Fibroblast of lung (primary cell): ENCODE results near the gene ART3. TPM values are rescaled to one million over a fixed set of nuclear protein-coding genes. Genes with fewer than 3 reads are reported as not detected.
"Not testable (repeated sequence)": the region's sequence is repeated elsewhere in the genome, so short reads cannot be mapped to it uniquely, and the experiment has no call there.

ENCODE experiments used
- DNase-seq, 2 donors: peaks; one replicate each; pipeline versions ENCODE4 v3.0.0 to v3.0.0-alpha.2; 2010; ENCODE audit warnings: low read depth in 2 of 2
- H2AFZ ChIP-seq: 2 replicates; pipeline ENCODE4 v1.5.1; 2012; ENCODE audit warnings: low read length, control low read depth, inconsistent platforms
- H3K27ac ChIP-seq: 2 replicates; pipeline ENCODE4 v1.5.1; 2011; ENCODE audit warnings: low read length, control low read depth; ENCODE audit not compliant: insufficient read depth
- H3K27me3 ChIP-seq: 2 replicates; pipeline ENCODE4 v1.5.1; 2011; ENCODE audit warnings: mild to moderate bottlenecking, low read length; ENCODE audit not compliant: control insufficient read depth, insufficient read depth
- H3K36me3 ChIP-seq: 2 replicates; pipeline ENCODE4 v1.5.1; 2011; ENCODE audit warnings: low read length; ENCODE audit not compliant: control insufficient read depth, insufficient read depth
- H3K4me1 ChIP-seq: 2 replicates; pipeline ENCODE4 v1.5.1; 2011; ENCODE audit warnings: low read length; ENCODE audit not compliant: control insufficient read depth, insufficient read depth; ENCODE audit errors: extremely low read depth
- H3K4me2 ChIP-seq: 2 replicates; pipeline ENCODE4 v1.5.1; 2011; ENCODE audit warnings: low read length, control low read depth; ENCODE audit not compliant: insufficient read depth; ENCODE audit errors: extremely low read depth
- H3K4me3 ChIP-seq, 4 experiments: fragments of 200-600 bp in 1 of 4; sonication (generic) in 1 of 4; replicated peaks in 1 of 4; 2 replicates each; pipeline ENCODE4 v1.5.1; 2011 to 2016; ENCODE audit warnings: low read length in 4 of 4, low read depth in 3 of 4, mild to moderate bottlenecking in 3 of 4, control low read depth in 2 of 4, inconsistent platforms in 1 of 4, mixed read lengths in 1 of 4; ENCODE audit not compliant: insufficient read depth in 1 of 4; ENCODE audit errors: control extremely low read depth in 1 of 4
- H3K79me2 ChIP-seq: 2 replicates; pipeline ENCODE4 v1.5.1; 2012; ENCODE audit warnings: mild to moderate bottlenecking, low read length, inconsistent platforms; ENCODE audit not compliant: control insufficient read depth, insufficient read depth
- H3K9ac ChIP-seq: 2 replicates; pipeline ENCODE4 v1.5.1; 2011; ENCODE audit warnings: mild to moderate bottlenecking, low read length, control low read depth; ENCODE audit not compliant: insufficient read depth
- H3K9me3 ChIP-seq: 2 replicates; pipeline ENCODE4 v1.5.1; 2012; ENCODE audit warnings: low read depth, low read length; ENCODE audit not compliant: control insufficient read depth, insufficient read depth
- H4K20me1 ChIP-seq: 2 replicates; pipeline ENCODE4 v1.5.1; 2011; ENCODE audit warnings: low read length; ENCODE audit not compliant: control insufficient read depth, insufficient read depth; ENCODE audit errors: extremely low read depth
- EZH2 ChIP-seq: IDR thresholded peaks from 2 replicates; pipeline ENCODE4 v1.5.1; 2012; ENCODE audit warnings: low read length, control low read depth, mild to moderate bottlenecking; ENCODE audit errors: missing control alignments
- polyA plus RNA-seq, 2 donors: library from polyadenylated mRNA; depleted of rRNA in 1 of 2; stranded (reverse) in 1 of 2; unstranded in 1 of 2; fragments of >200 nt; gene quantifications; 2 replicates each; pipeline ENCODE4 v1.2.1, GENCODE V29; 2011 to 2012; ENCODE audit warnings: missing spikeins in 1 of 2
- total RNA-seq: library from RNA; depleted of rRNA; stranded (reverse); fragments of >200 nt; gene quantifications from 2 replicates; pipeline ENCODE4 v1.2.1, GENCODE V29; 2014
- TF ChIP-seq, protein P1 (sequence below), 2 donors: IDR thresholded peaks in 1 of 2; conservative IDR thresholded peaks in 1 of 2; 1 replicate in 1 of 2; 2 replicates in 1 of 2; pipeline ENCODE4 v1.5.1; 2011 to 2012; ENCODE audit warnings: low read length in 2 of 2, control low read depth in 1 of 2, inconsistent platforms in 1 of 2, low read depth in 1 of 2, mild to moderate bottlenecking in 1 of 2

ART3 gene
- total and polyA plus RNA-seq, 2 donors (not counting 1 experiment from before 2014, with no cell fraction given): 0.27 TPM; not detected in 1

DNA sequence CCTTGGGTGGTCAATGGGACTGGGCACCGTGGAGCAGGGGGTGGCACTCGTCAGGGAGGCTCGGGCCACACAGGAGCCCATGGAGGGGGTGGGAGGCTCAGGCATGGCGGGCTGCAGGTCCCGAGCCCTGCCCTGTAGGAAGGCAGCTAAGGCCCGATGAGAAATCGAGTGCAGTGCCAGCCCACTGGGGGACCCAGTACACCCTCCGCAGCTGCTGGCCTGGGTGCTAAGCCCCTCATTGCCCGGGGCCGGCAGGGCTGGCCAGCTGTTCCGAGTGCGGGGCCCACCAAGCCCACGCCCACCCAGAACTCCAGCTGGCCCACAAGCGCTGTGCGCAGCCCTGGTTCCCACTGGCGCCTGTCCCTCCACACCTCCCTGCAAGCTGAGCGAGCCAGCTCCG, 31.2 kb upstream of the ART3 start:
- H3K79me2 ChIP-seq, H3K36me3 ChIP-seq, H3K4me2 ChIP-seq, H3K4me3 ChIP-seq, DNase-seq, H3K27ac ChIP-seq, H2AFZ ChIP-seq, H3K27me3 ChIP-seq, H4K20me1 ChIP-seq, H3K9me3 ChIP-seq, H3K4me1 ChIP-seq, H3K9ac ChIP-seq: not testable (repeated sequence)

DNA sequence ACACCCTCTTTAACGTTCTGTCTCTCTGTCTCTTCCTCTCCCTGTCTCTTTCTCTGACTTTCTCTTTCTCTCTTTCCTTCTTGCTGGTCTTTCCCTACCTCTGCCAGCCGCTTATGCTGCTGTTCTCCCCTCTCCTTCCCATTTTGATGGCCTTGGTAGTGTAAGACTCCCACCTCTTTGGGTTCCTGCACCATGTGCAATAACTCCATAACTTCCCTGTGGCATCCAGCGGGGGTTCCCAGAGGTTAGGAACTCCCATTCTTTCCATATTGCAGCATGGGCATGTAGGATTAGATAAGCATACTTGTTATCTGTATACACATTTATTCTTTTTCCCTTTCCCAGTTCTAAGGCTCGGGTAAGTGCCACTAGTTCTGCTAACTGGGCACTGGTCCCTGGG, 29.8 kb upstream of the ART3 start:
- not testable (repeated sequence) for H3K27ac ChIP-seq, H3K4me3 ChIP-seq, H3K36me3 ChIP-seq, H3K4me1 ChIP-seq, H3K9ac ChIP-seq, H2AFZ ChIP-seq, H3K4me2 ChIP-seq, H3K9me3 ChIP-seq, DNase-seq, H3K27me3 ChIP-seq, H4K20me1 ChIP-seq, H3K79me2 ChIP-seq

DNA sequence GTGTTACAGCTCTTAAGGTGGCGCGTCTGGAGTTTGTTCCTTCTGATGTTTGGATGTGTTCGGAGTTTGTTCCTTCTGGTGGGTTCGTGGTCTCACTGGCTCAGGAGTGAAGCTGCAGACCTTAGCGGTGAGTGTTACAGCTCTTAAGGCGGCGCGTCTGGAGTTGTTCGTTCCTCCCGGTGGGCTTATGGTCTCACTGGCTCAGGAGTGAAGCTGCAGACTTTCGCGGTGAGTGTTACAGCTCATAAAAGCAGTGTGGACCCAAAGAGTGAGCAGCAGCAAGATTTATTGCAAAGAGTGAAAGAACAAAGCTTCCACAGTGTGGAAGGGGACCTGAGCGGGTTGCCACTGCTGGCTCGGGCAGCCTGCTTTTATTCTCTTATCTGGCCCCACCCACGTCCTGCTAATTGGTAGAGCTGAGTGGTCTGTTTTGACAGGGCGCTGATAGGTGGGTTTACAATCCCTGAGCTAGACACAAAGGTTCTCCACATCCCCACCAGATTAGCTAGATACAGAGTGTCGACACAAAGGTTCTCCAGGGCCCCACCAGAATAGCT, 24.6 kb upstream of the ART3 start:
- not testable (repeated sequence) for H3K27ac ChIP-seq, H3K36me3 ChIP-seq, H4K20me1 ChIP-seq, H3K4me1 ChIP-seq, H2AFZ ChIP-seq, H3K9ac ChIP-seq, H3K4me2 ChIP-seq, H3K9me3 ChIP-seq, H3K4me3 ChIP-seq, H3K27me3 ChIP-seq, DNase-seq, H3K79me2 ChIP-seq

DNA sequence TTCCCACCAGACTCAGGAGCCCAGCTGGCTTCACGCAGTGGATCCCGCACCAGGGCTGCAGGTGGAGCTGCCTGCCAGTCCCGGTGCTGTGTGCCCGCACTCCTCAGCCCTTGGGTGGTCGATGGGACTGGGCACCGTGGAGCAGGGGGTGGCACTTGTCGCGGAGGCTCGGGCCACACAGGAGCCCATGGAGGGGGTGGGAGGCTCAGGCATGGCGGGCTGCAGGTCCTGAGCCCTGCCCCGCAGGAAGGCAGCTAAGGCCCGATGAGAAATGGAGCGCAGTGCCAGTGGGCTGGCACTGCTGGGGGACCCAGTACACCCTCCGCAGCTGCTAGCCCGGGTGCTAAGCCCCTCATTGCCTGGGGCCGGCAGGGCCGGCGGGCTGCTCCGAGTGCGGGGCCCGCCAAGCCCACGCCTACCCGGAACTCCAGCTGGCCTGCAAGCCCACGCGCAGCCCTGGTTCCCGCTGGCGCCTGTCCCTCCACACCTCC, 23.9 kb upstream of the ART3 start:
- H3K4me3 ChIP-seq, H3K4me1 ChIP-seq, H2AFZ ChIP-seq, H3K79me2 ChIP-seq, H3K9ac ChIP-seq, H3K27me3 ChIP-seq, H3K4me2 ChIP-seq, H3K36me3 ChIP-seq, DNase-seq, H3K9me3 ChIP-seq, H3K27ac ChIP-seq, H4K20me1 ChIP-seq: not testable (repeated sequence)

DNA sequence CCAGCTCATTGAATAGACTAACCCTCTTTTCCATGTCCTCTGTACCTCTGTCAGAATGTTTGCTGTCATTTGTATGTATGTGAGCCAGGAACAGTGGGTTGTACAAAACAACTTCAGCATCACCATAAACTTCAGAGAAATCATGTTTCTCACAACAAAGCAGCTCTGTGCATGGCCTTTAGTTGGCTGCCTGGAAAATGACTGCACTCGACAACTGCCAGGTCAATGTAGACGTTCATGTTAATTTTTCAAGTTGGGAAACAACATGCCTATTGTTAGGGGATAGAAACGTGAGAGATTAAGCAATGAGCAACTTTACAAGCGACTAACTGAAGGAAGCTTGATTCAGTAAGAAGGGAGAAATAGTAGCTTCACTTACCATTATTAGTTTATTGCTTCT, 20.8 kb upstream of the ART3 start:
- Histone ChIP-seq H3K4me1 (no peaks in the 10 kb centered on the region), H3K36me3 (no peaks in the 10 kb centered on the region), H3K4me3 (no peak overlapping the region), H4K20me1 (no peaks in the 10 kb centered on the region), H3K27ac (no peak overlapping the region), H3K9ac (no peak overlapping the region), H3K79me2 (no peaks in the 10 kb centered on the region), H3K9me3 (no peaks in the 10 kb centered on the region), H3K27me3 (peaks cover 7% of the 10 kb centered on the region), H3K4me2 (no peak overlapping the region), H2AFZ (no peak overlapping the region)
- no peak for TF ChIP-seq EZH2
- TF ChIP-seq, protein P1, sequence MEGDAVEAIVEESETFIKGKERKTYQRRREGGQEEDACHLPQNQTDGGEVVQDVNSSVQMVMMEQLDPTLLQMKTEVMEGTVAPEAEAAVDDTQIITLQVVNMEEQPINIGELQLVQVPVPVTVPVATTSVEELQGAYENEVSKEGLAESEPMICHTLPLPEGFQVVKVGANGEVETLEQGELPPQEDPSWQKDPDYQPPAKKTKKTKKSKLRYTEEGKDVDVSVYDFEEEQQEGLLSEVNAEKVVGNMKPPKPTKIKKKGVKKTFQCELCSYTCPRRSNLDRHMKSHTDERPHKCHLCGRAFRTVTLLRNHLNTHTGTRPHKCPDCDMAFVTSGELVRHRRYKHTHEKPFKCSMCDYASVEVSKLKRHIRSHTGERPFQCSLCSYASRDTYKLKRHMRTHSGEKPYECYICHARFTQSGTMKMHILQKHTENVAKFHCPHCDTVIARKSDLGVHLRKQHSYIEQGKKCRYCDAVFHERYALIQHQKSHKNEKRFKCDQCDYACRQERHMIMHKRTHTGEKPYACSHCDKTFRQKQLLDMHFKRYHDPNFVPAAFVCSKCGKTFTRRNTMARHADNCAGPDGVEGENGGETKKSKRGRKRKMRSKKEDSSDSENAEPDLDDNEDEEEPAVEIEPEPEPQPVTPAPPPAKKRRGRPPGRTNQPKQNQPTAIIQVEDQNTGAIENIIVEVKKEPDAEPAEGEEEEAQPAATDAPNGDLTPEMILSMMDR (conservative IDR thresholded peaks at IDR 0.05 in 1 of 2, IDR thresholded peaks at IDR 0.05 in 1 of 2; ENCODE audit: low read depth in 1 of 2, low read length in 2 of 2): no peak
- peak in 1 of 2 donors; percentile 16 for DNase-seq
